GM12891 (cell line): ENCODE data around the gene KTI12.

Experiments
- PAX5 ChIP-seq: IDR thresholded peaks from 2 replicates; pipeline ENCODE4 v1.6.1; 2011; ENCODE audit warnings: low read length, moderate library complexity, mild to moderate bottlenecking; ENCODE audit not compliant: insufficient read depth, severe bottlenecking
- POLR2A ChIP-seq: IDR thresholded peaks from 2 replicates; pipeline ENCODE4 v1.6.1; 2011; ENCODE audit warnings: low read depth, low read length, control low read depth
- POLR2AphosphoS5 ChIP-seq: IDR thresholded peaks from 2 replicates; pipeline ENCODE4 v1.6.1; 2011; ENCODE audit warnings: low read depth, low read length, control low read depth
- POU2F2 ChIP-seq: IDR thresholded peaks from 2 replicates; pipeline ENCODE4 v1.6.1; 2011; ENCODE audit warnings: low read depth, mild to moderate bottlenecking, control low read depth, low read length, moderate library complexity
- SPI1 ChIP-seq: IDR thresholded peaks from 2 replicates; pipeline ENCODE4 v1.6.1; 2011; ENCODE audit warnings: low read depth, low read length, control low read depth
- TAF1 ChIP-seq: IDR thresholded peaks from 2 replicates; pipeline ENCODE4 v1.6.1; 2011; ENCODE audit warnings: low read depth, low read length, control low read depth

GRCh38 chr1:52057876-52058415 lies 24.3 kb upstream of the KTI12 start:
- TF ChIP-seq POLR2A: no peak
- TF ChIP-seq TAF1: no peak
- no peak for TF ChIP-seq SPI1
- TF ChIP-seq POLR2AphosphoS5: no peak
- no peak for TF ChIP-seq PAX5
- no peak for TF ChIP-seq POU2F2
